Mammary epithelial cell (primary cell): ENCODE measurements around the gene GNMT.

Experiments
- CTCF ChIP-seq, 2 donors: IDR thresholded peaks in 1 of 2; conservative IDR thresholded peaks in 1 of 2; 2 replicates each; pipeline ENCODE4 v1.5.1; 2011 to 2012; ENCODE audit warnings: inconsistent platforms in 2 of 2, low read length in 2 of 2, mild to moderate bottlenecking in 2 of 2, control low read depth in 1 of 2, low read depth in 1 of 2; ENCODE audit not compliant: insufficient read depth in 1 of 2; ENCODE audit errors: extremely low read depth in 1 of 2
- EZH2 ChIP-seq: IDR thresholded peaks from 2 replicates; pipeline ENCODE4 v1.6.1; 2012; ENCODE audit warnings: low read length, inconsistent platforms, borderline replicate concordance

GRCh38 chr6:42963855-42964605, 3.5 kb downstream of the GNMT start:
- TF ChIP-seq CTCF (conservative IDR thresholded peaks at IDR 0.05 in 1 of 2, IDR thresholded peaks at IDR 0.05 in 1 of 2; ENCODE audit: extremely low read depth in 1 of 2, insufficient read depth in 1 of 2, low read depth in 1 of 2, low read length in 2 of 2) (peak; percentile 21 to 40), EZH2 (no peak)
